NB4 (cell line): ENCODE results near the gene NPLOC4.

ENCODE experiments used
- DNase-seq: peaks from one replicate; pipeline ENCODE4 v3.0.0; 2010; ENCODE audit warnings: low read depth
- H3K4me3 ChIP-seq: one replicate; pipeline ENCODE4 v1.5.1; 2011; ENCODE audit warnings: mild to moderate bottlenecking, low read depth, low read length, moderate library complexity
- MYC ChIP-seq: IDR thresholded peaks from 2 replicates; pipeline ENCODE4 v1.6.1; 2011; ENCODE audit warnings: low read depth, low read length
- POLR2A ChIP-seq: IDR thresholded peaks from 2 replicates; pipeline ENCODE4 v1.6.1; 2011; ENCODE audit warnings: mild to moderate bottlenecking; ENCODE audit not compliant: insufficient read length; ENCODE audit errors: extremely low read depth
- TF ChIP-seq, protein P1 (sequence below): IDR thresholded peaks from one replicate; pipeline ENCODE4 v1.5.1; 2012; ENCODE audit warnings: low read depth, low read length
- TF ChIP-seq, protein P2 (sequence below): IDR thresholded peaks from 2 replicates; pipeline ENCODE4 v1.6.1; 2011; ENCODE audit warnings: low read depth, low read length

Gene NPLOC4

DNA sequence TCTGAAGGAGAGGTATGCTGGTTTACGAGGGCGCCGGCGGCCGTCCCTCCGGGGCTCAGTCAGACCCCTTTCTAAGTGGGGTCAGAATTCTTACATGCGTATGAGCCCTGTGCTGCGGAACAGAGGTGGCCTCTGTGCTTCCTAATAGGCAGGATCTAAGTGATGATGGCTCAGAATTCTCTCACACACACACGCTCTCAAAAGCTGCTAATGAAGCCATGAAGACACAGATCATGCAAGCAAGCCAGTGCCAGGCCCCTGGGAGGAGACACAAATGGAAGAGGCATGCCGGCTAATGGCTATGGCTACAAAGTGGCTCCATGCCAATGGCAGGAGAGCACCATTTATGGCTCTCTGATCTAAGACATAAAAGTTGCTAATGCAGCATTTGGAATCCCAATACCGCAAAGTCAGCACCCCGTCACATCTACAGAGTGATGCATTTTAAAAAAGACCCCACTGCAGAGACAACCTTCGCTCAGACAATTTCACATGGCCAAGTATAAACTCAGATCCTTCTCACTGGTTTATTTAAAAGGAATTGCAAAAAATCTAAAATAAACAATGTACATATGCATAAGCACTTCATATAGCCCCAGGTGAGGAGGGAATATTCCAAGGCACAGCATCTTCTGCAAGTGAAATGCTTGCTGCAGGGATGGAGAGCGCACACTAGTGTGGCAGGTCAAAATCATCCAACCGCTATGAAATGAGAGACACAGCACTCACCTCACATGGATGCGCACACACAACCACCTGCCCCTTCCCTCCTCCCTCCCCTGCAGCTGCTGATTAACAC, 24.5 kb downstream of the NPLOC4 start:
- DNase-seq: no peak
- no peak overlapping the region for H3K4me3 ChIP-seq
- no peak for TF ChIP-seq MYC
- no peak for TF ChIP-seq POLR2A
- TF ChIP-seq, protein P1, sequence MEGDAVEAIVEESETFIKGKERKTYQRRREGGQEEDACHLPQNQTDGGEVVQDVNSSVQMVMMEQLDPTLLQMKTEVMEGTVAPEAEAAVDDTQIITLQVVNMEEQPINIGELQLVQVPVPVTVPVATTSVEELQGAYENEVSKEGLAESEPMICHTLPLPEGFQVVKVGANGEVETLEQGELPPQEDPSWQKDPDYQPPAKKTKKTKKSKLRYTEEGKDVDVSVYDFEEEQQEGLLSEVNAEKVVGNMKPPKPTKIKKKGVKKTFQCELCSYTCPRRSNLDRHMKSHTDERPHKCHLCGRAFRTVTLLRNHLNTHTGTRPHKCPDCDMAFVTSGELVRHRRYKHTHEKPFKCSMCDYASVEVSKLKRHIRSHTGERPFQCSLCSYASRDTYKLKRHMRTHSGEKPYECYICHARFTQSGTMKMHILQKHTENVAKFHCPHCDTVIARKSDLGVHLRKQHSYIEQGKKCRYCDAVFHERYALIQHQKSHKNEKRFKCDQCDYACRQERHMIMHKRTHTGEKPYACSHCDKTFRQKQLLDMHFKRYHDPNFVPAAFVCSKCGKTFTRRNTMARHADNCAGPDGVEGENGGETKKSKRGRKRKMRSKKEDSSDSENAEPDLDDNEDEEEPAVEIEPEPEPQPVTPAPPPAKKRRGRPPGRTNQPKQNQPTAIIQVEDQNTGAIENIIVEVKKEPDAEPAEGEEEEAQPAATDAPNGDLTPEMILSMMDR: no peak
- TF ChIP-seq, protein P2, sequence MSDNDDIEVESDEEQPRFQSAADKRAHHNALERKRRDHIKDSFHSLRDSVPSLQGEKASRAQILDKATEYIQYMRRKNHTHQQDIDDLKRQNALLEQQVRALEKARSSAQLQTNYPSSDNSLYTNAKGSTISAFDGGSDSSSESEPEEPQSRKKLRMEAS: no peak

DNA sequence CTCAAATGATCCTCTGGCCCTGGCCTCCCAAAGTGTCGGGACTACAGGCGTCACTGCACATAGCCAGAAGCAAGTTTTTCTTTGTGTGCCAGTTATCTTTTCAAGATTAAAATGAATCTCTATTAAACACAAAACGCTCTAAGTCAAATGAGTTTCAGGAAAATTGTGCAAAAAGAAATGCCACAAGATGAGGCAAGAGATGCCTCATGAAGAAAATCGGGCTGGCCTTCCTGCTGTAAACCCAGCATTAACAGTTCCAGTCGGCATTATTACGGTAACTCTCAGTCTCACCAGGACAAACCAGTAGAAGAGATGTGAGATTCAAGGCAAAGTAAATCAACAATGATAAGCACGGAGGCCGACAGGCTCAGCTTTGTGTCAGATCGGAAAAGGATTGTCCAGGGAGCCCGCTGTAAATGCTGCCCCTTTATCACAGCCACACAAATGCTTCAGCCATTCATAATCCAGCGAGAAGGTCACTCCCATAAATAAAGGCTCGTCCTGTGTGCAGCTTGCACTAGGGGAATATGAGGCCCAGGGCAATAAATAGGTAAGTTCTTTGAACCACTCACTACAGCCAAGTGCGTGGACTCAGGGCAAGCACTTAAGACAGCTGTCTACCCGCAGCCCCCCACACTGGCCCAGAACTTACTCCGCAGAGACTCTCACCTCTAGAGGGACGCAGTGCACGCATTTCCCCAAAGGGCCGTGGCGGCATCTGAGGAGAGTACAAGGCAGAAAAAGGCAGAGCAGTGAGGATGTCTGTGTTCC, 27.2 kb downstream of the NPLOC4 start:
- TF ChIP-seq, protein P1: no peak
- TF ChIP-seq, protein P2: no peak
- DNase-seq: no peak
- H3K4me3 ChIP-seq: no peak overlapping the region

DNA sequence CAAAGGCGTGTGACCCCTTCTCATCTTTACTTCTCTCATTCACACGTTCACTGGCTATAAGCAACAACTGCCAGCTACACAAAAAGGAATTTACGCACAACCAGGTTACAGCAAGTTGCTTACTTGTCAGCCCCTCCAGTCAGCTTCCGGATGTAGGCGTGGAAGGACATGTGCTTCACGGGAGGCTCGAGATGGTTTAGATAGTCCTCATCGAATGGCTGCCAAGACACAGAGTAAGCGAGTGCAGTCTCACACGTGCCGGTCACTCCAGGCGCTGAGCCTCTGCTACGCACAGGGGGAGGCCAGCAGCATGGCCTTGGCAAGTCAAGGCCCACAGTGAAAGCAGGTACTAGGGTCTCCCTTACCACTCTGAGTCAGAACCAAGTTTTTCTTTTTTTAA, 28.3 kb downstream of the NPLOC4 start:
- TF ChIP-seq MYC (no peak), POLR2A (no peak)
- TF ChIP-seq, protein P2: no peak
- TF ChIP-seq, protein P1: no peak
- H3K4me3 ChIP-seq: no peak overlapping the region
- no peak for DNase-seq

DNA sequence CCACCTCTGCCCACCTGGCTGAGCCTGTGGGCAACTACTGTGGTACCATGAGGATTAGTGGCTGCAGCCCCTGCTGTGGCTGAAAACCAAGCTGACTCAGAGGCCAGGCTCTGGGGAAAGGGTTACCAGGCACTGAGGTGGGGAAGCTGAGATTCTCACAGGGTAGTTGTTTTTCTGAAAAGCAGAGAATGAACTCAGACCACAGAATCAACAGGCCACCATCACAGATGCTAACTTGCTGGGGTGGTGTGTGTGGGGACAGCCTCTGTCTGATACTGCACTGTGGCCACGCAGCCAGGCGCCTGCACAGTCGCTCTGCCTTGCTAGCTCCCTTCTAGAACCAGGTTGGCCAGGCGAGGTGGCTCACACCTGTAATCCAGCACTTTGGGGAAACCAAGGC, 28.8 kb downstream of the NPLOC4 start:
- TF ChIP-seq, protein P2: no peak
- TF ChIP-seq, protein P1: no peak
- no peak for TF ChIP-seq MYC
- no peak for TF ChIP-seq POLR2A
- no peak for DNase-seq
- no peak overlapping the region for H3K4me3 ChIP-seq

DNA sequence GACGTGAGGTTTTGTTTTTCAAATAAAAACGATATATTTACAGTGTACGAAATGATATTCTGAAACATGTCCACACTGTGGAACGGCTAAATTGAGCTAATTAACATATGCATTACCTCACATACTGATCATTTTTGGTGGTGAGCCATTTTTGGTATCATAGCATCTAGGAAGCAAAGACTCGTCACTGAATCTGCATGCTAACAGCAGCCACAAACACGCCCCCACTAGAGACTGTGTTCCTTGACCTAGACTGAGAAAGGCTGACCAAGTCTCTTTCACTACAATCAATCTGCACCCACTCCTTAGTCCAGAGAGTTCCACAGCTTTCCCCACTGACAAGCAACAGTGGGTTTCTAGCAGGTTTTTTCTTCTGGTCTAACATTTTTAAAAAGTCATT, 29.5 kb downstream of the NPLOC4 start:
- DNase-seq: no peak
- no peak for TF ChIP-seq POLR2A
- TF ChIP-seq, protein P1: no peak
- no peak for TF ChIP-seq MYC
- TF ChIP-seq, protein P2: no peak
- no peak overlapping the region for H3K4me3 ChIP-seq
